K562 (cell line): ENCODE data around the gene ZKSCAN5. TPM values are rescaled to one million over a fixed set of nuclear protein-coding genes. Genes with fewer than 3 reads are reported as not detected.

Experiments used
- ATAC-seq: fragments of 200-7000 bp; cut with Tn5 transposase; 3 replicates; pipeline ENCODE4 v1.9.1; 2020; ENCODE audit warnings: moderate library complexity
- BruUV-seq: library from RNA; stranded (reverse); fragments of 400-500 nt; replicated peaks from 2 replicates; lab custom pipeline; 2021; lab: Mats Ljungman, UMichigan
- CTCF ChIA-PET: fragments of 300-600 bp; formaldehyde crosslinking; extraction: SDS; loops from one replicate; lab custom pipeline; 2021; ENCODE audit warnings: low intra/inter-chr PET ratio; lab: Yijun Ruan, JAX
- POLR2A ChIA-PET: fragments of 300-600, 350-650 bp; sonication (Branson Sonifier 250); formaldehyde crosslinking; extraction: SDS; loops from one replicate; lab custom pipeline; 2021; ENCODE audit warnings: antibody characterized with exemption, inconsistent platforms; lab: Yijun Ruan, JAX
- DNase-seq, 4 experiments: peaks; one replicate each; pipeline versions ENCODE4 v3.0.0 to v3.0.0-alpha.2; 2011 to 2018; ENCODE audit warnings: low spot score in 3 of 4, mixed read lengths in 3 of 4; ENCODE audit errors: extremely low read depth in 1 of 4
- FAIRE-seq: peaks from 2 replicates; lab custom pipeline; 2011; peaks lifted over from hg19 to GRCh38; lab: Jason Lieb, UNC
- H2AFZ ChIP-seq: 2 replicates; pipeline ENCODE4 v1.6.0; 2011; ENCODE audit warnings: low read depth, low read length, control low read depth, inconsistent platforms
- H3K27ac ChIP-seq: fragments of 200-600 bp; 3 replicates; pipeline ENCODE4 v1.8.0; 2011; ENCODE audit warnings: low read depth, mild to moderate bottlenecking, control low read depth, inconsistent platforms, low read length, moderate library complexity, mixed read lengths; ENCODE audit errors: extremely low read depth
- H3K27me3 ChIP-seq, 2 experiments: fragments of 300-600 bp in 1 of 2; 2 replicates in 1 of 2; 3 replicates in 1 of 2; pipeline versions ENCODE4 v1.6.0 to v1.8.0; 2011; ENCODE audit warnings: inconsistent platforms in 2 of 2, low read length in 2 of 2, mild to moderate bottlenecking in 1 of 2, mixed read lengths in 1 of 2, moderate library complexity in 1 of 2; ENCODE audit not compliant: control insufficient read depth in 2 of 2, insufficient read depth in 2 of 2
- H3K36me3 ChIP-seq: fragments of 300-600 bp; 3 replicates; pipeline ENCODE4 v1.8.0; 2011; ENCODE audit warnings: mild to moderate bottlenecking, low read length, inconsistent platforms; ENCODE audit not compliant: control insufficient read depth, insufficient read depth
- H3K4me1 ChIP-seq, 2 experiments: fragments of 200-600 bp in 1 of 2; replicated peaks in 1 of 2; 2 replicates in 1 of 2; 3 replicates in 1 of 2; pipeline versions ENCODE4 v1.5.1 to v1.8.0; 2011; ENCODE audit warnings: inconsistent platforms in 2 of 2, low read length in 2 of 2, mild to moderate bottlenecking in 1 of 2, mixed read lengths in 1 of 2, moderate library complexity in 1 of 2; ENCODE audit not compliant: control insufficient read depth in 2 of 2, insufficient read depth in 2 of 2
- H3K4me2 ChIP-seq: 2 replicates; pipeline ENCODE4 v1.6.1; 2011; ENCODE audit warnings: low read length, control low read depth, inconsistent platforms, mixed read lengths; ENCODE audit not compliant: insufficient read depth
- H3K4me3 ChIP-seq: fragments of 200-600 bp; sonication (generic), shearing (Covaris generic); 2 replicates; pipeline ENCODE4 v1.5.1; 2016; ENCODE audit warnings: control low read depth, inconsistent platforms
- H3K79me2 ChIP-seq: fragments of 200-600 bp; 3 replicates; pipeline ENCODE4 v1.8.0; 2011; ENCODE audit warnings: low read length, inconsistent platforms; ENCODE audit not compliant: control insufficient read depth, insufficient read depth
- H3K9ac ChIP-seq, 2 experiments: 2 replicates each; pipeline versions ENCODE4 v1.6.0 to v1.6.1; 2011; ENCODE audit warnings: low read depth in 2 of 2, low read length in 2 of 2, control low read depth in 1 of 2, inconsistent platforms in 1 of 2, mild to moderate bottlenecking in 1 of 2, mixed read lengths in 1 of 2; ENCODE audit not compliant: insufficient read depth in 1 of 2
- H3K9me1 ChIP-seq: one replicate; pipeline ENCODE4 v1.6.0; 2011; ENCODE audit warnings: inconsistent platforms, mild to moderate bottlenecking, low read length, moderate library complexity; ENCODE audit not compliant: control insufficient read depth, insufficient read depth
- H3K9me3 ChIP-seq: replicated peaks from 2 replicates; pipeline ENCODE4 v1.5.1; 2011; ENCODE audit warnings: low read depth, low read length, inconsistent platforms; ENCODE audit not compliant: control insufficient read depth, insufficient read depth
- H4K20me1 ChIP-seq: replicated peaks from 2 replicates; pipeline ENCODE4 v1.6.1; 2011; ENCODE audit warnings: low read length, inconsistent platforms, mixed read lengths; ENCODE audit not compliant: control insufficient read depth, insufficient read depth
- CBFA2T2 ChIP-seq: fragments of 450-650 bp; conservative IDR thresholded peaks from 2 replicates; pipeline ENCODE4 v1.6.1; 2017; ENCODE audit warnings: mild to moderate bottlenecking
- CHD2 ChIP-seq: IDR thresholded peaks from 2 replicates; pipeline ENCODE4 v1.6.1; 2011; ENCODE audit warnings: low read depth, low read length
- E2F3 ChIP-seq: fragments of 250-450 bp; sonication (Bioruptor Pico); IDR thresholded peaks from 2 replicates; pipeline ENCODE4 v1.4.0; 2020; ENCODE audit warnings: mild to moderate bottlenecking
- GTF2F1 ChIP-seq: IDR thresholded peaks from 2 replicates; pipeline ENCODE4 v1.6.1; 2011; ENCODE audit warnings: low read depth, low read length, improper control_type of control experiment
- HNRNPLL ChIP-seq: fragments of 200-400 bp; formaldehyde crosslinking; IDR thresholded peaks from 2 replicates; pipeline ENCODE4 v1.6.1; 2017; ENCODE audit warnings: low read length, low read depth, mild to moderate bottlenecking; ENCODE audit not compliant: poor library complexity, severe bottlenecking
- KLF10 ChIP-seq: fragments of 250-450 bp; sonication (Bioruptor Pico); IDR thresholded peaks from 2 replicates; pipeline ENCODE4 v1.6.1; 2021; ENCODE audit warnings: matching md5 sums
- RBBP5 ChIP-seq: fragments of 200-600 bp; sonication (generic); IDR thresholded peaks from 2 replicates; pipeline ENCODE4 v1.6.1; 2012; ENCODE audit warnings: borderline replicate concordance, mild to moderate bottlenecking, low read length, control low read depth, inconsistent platforms; ENCODE audit not compliant: insufficient read depth, poor library complexity, severe bottlenecking
- SMC3 ChIP-seq: conservative IDR thresholded peaks from 2 replicates; pipeline ENCODE4 v1.6.1; 2011; ENCODE audit warnings: low read depth, low read length, improper control_type of control experiment; ENCODE audit not compliant: insufficient read depth
- ZBTB40 ChIP-seq, 2 experiments: fragments of 450-650 bp in 1 of 2; sonication (generic) in 1 of 2; formaldehyde crosslinking in 1 of 2; IDR thresholded peaks; 2 replicates each; pipeline versions ENCODE4 v1.7.1 to v1.9.0; 2016 to 2022; ENCODE audit warnings: inconsistent platforms in 1 of 2, mild to moderate bottlenecking in 1 of 2, missing genetic modification reagents in 1 of 2
- ZFP1 ChIP-seq: fragments of 450-650 bp; formaldehyde crosslinking; IDR thresholded peaks from 2 replicates; pipeline ENCODE4 v1.4.0; 2020; ENCODE audit warnings: mild to moderate bottlenecking, mixed read lengths
- ZNF23 ChIP-seq: fragments of 250-450 bp; sonication (Bioruptor Pico); IDR thresholded peaks from 2 replicates; pipeline ENCODE4 v1.4.0; 2020; ENCODE audit warnings: mild to moderate bottlenecking
- ZNF764 ChIP-seq: fragments of 250-450 bp; sonication (Bioruptor Pico); IDR thresholded peaks from 2 replicates; pipeline ENCODE4 v1.4.0; 2020; ENCODE audit warnings: low read depth, mild to moderate bottlenecking, moderate library complexity
- WGBS: fragments of 100-300 bp; shearing (Covaris generic); methylation state at CpG from one replicate; pipeline ENCODE4 v1.1.6; 2016; ENCODE audit warnings: low coverage, mixed read lengths; ENCODE audit not compliant: insufficient coverage; ENCODE audit errors: missing lambda C conversion rate; 5-methylcytosine and 5-hydroxymethylcytosine counted together
- in situ Hi-C: fragments of 300-500 bp; cut with MboI; formaldehyde crosslinking; loops from 4 replicates; pipeline ENCODE4 v1.15.0; 2018; ENCODE audit warnings: inconsistent platforms, mixed read lengths
- intact Hi-C: fragments of 100-400 bp; cut with micrococcal nuclease; formaldehyde crosslinking; loops from 2 replicates; pipeline ENCODE4 v1.14.2; 2022
- polyA plus RNA-seq, 8 experiments: library from polyadenylated mRNA; depleted of rRNA in 4 of 8; stranded (reverse) in 5 of 8; unstranded in 3 of 8; fragments of >200 nt; fragmentation: Nextera tagmentation in 2 of 8; fragmentation: Illumina TruSeq in 1 of 8; extraction: Ambion mirVana in 2 of 8; extraction: Trizol in 1 of 8; gene quantifications; 2 replicates each; pipeline versions ENCODE4 v1.2.1 to v1.2.3, GENCODE V29; 2011 to 2014; ENCODE audit warnings: inconsistent platforms in 1 of 8, missing spikeins in 1 of 8
- total RNA-seq, 7 experiments: library from RNA; depleted of rRNA in 6 of 7; stranded (reverse); fragments of >200 nt in 6 of 7; fragmentation: Illumina TruSeq in 2 of 7; extraction: Trizol in 2 of 7; gene quantifications; 2 replicates each; pipeline versions ENCODE4 v1.2.1 to v1.2.3, GENCODE V29; 2011 to 2021; ENCODE audit warnings: low replicate concordance in 1 of 7

Gene ZKSCAN5
- total and polyA plus RNA-seq, 9 of the 15 experiments (the other 6 are each of a cell fraction or from before 2014, with no cell fraction given) = 4.2 to 19.0 (median 15.0) TPM

GRCh38 chr7:99514050-99514449 is 9.6 kb downstream of the ZKSCAN5 start:
- H2AFZ ChIP-seq = no peak overlapping the region
- H3K27me3 ChIP-seq = no peaks in the 10 kb centered on the region
- no peaks in the 10 kb centered on the region; a peak in 1 of 5 replicates for H3K4me1 ChIP-seq
- H3K4me3 ChIP-seq = no peak overlapping the region
- H3K4me2 ChIP-seq = no peak overlapping the region
- no peaks in the 10 kb centered on the region for H4K20me1 ChIP-seq
- no peaks in the 10 kb centered on the region for H3K9me1 ChIP-seq
- no peaks in the 10 kb centered on the region for H3K9me3 ChIP-seq
- H3K27ac ChIP-seq = no peak overlapping the region
- no TSS peak for BruUV-seq
- WGBS = 87% methylated on average over 1 of the region's 1 CpG
- no peak overlapping the region for H3K9ac ChIP-seq
- no peak for FAIRE-seq
- no peak for DNase-seq
- no peak for ATAC-seq
- CTCF ChIA-PET = no interaction called here
- no peak for TF ChIP-seq E2F3 (CRISPR knock-in tag)
- TF ChIP-seq ZBTB40 (IDR thresholded peaks at IDR 0.05) = no peak
- TF ChIP-seq ZBTB40 (CRISPR knock-in tag; IDR thresholded peaks at IDR 0.05) = no peak
- no peak for TF ChIP-seq GTF2F1
- TF ChIP-seq CHD2 = no peak
- TF ChIP-seq RBBP5 = no peak
- no peak for TF ChIP-seq CBFA2T2
- no peak for TF ChIP-seq ZNF23 (CRISPR knock-in tag)
- TF ChIP-seq ZFP1 (CRISPR knock-in tag) = no peak
- no peak for TF ChIP-seq KLF10
- no peak for TF ChIP-seq SMC3
- TF ChIP-seq HNRNPLL = no peak
- no peak for TF ChIP-seq ZNF764 (CRISPR knock-in tag)
- H3K36me3 ChIP-seq = peaks cover 56% of the 10 kb centered on the region
- intact Hi-C loops (no loop called here), in situ Hi-C loops (no loop called here)
- peaks cover 8% of the 10 kb centered on the region; the same call in 2 of the 3 replicates for H3K79me2 ChIP-seq
- POLR2A ChIA-PET = interaction anchor here (0.6 to 3.7 kb wide), 4 partner anchors 7 to 91 kb away, joined by 4 to 18 read pairs (median 10); partner anchors contain the start of genes ZKSCAN5 and ZNF655
